T-helper 17 cell (primary cell): ENCODE results near the gene COX8C. TPM values are rescaled to one million over a fixed set of nuclear protein-coding genes. Genes with fewer than 3 reads are reported as not detected.

ENCODE experiments used
- ATAC-seq: fragments of 150-1000 bp; cut with Tn5 transposase; 2 replicates; pipeline ENCODE4 v1.10.0; 2021; ENCODE audit warnings: mild to moderate bottlenecking, moderate library complexity
- DNase-seq, 3 donors: peaks; one replicate each; pipeline versions ENCODE4 v3.0.0 to v3.0.0-alpha.2; 2020 to 2021
- H3K9me3 ChIP-seq: one replicate; pipeline ENCODE4 v1.7.0; 2013; ENCODE audit warnings: low read length, mild to moderate bottlenecking; ENCODE audit not compliant: control insufficient read depth, poor library complexity, severe bottlenecking
- H3K27ac Mint-ChIP-seq: one replicate; pipeline ENCODE4 v1.8.0; 2022; ENCODE audit warnings: mild to moderate bottlenecking, moderate library complexity, mixed read lengths
- H3K27me3 Mint-ChIP-seq: one replicate; pipeline ENCODE4 v1.8.0; 2022; ENCODE audit warnings: mixed read lengths
- H3K36me3 Mint-ChIP-seq: one replicate; pipeline ENCODE4 v1.8.0; 2022; ENCODE audit warnings: low read depth, mixed read lengths
- H3K4me1 Mint-ChIP-seq: one replicate; pipeline ENCODE4 v1.8.0; 2022; ENCODE audit warnings: mild to moderate bottlenecking, mixed read lengths
- H3K4me3 Mint-ChIP-seq: one replicate; pipeline ENCODE4 v1.8.0; 2022; ENCODE audit warnings: mild to moderate bottlenecking, moderate library complexity, mixed read lengths
- total RNA-seq, 4 donors: library from RNA in 2 of 4; stranded (reverse) in 2 of 4; gene quantifications; one replicate each; pipeline ENCODE4 v1.2.3 and lab custom pipeline; 2022 to 2026

COX8C gene
- total RNA-seq, 2 donors from 2014 or later, result not detected

- no peak for ATAC-seq
- no peaks in the 10 kb centered on the region for H3K9me3 ChIP-seq
- H3K27me3 Mint-ChIP-seq, result no peaks in the 10 kb centered on the region
- H3K27ac Mint-ChIP-seq, result no peak overlapping the region
- no peak for DNase-seq
- no peak overlapping the region for H3K4me3 Mint-ChIP-seq
- H3K36me3 Mint-ChIP-seq, result peaks cover 2% of the 10 kb centered on the region
- H3K4me1 Mint-ChIP-seq, result peaks cover 29% of the 10 kb centered on the region
Observed at GRCh38 chr14:93315575-93315974, 31.4 kb upstream of the COX8C start.

DNA sequence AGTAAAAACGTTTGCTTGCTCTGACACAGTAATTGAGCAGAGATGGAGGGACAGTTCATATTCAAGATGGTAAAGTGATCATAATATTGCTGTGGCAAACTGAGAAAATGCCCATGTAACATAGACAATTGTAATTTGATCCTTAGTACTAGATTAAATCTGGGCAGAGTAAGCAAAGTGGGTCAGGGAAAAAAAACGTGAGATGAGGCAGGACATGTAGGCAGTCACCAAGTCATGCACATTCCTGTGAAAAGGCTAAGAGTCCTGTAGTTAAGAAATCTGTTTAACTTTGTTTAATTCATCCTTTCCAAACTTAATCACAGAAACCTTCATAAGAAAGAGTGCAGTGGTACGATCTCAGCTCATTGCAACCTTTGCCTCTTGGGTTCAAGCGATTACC, 30.3 kb upstream of the COX8C start:
- ATAC-seq, result no peak
- Mint-ChIP-seq H3K27ac (no peak overlapping the region), H3K4me1 (peaks cover 26% of the 10 kb centered on the region), H3K27me3 (no peaks in the 10 kb centered on the region), H3K4me3 (no peak overlapping the region), H3K36me3 (peaks cover 2% of the 10 kb centered on the region)
- DNase-seq, result no peak
- no peaks in the 10 kb centered on the region for H3K9me3 ChIP-seq

GRCh38 chr14:93317210-93317874, 29.6 kb upstream of the COX8C start:
- no peaks in the 10 kb centered on the region for H3K9me3 ChIP-seq
- H3K36me3 Mint-ChIP-seq, result peaks cover 2% of the 10 kb centered on the region
- no peak overlapping the region for H3K27ac Mint-ChIP-seq
- no peak overlapping the region for H3K4me3 Mint-ChIP-seq
- ATAC-seq, result no peak
- H3K27me3 Mint-ChIP-seq, result no peaks in the 10 kb centered on the region
- peaks cover 27% of the 10 kb centered on the region for H3K4me1 Mint-ChIP-seq
- DNase-seq, result no peak

DNA sequence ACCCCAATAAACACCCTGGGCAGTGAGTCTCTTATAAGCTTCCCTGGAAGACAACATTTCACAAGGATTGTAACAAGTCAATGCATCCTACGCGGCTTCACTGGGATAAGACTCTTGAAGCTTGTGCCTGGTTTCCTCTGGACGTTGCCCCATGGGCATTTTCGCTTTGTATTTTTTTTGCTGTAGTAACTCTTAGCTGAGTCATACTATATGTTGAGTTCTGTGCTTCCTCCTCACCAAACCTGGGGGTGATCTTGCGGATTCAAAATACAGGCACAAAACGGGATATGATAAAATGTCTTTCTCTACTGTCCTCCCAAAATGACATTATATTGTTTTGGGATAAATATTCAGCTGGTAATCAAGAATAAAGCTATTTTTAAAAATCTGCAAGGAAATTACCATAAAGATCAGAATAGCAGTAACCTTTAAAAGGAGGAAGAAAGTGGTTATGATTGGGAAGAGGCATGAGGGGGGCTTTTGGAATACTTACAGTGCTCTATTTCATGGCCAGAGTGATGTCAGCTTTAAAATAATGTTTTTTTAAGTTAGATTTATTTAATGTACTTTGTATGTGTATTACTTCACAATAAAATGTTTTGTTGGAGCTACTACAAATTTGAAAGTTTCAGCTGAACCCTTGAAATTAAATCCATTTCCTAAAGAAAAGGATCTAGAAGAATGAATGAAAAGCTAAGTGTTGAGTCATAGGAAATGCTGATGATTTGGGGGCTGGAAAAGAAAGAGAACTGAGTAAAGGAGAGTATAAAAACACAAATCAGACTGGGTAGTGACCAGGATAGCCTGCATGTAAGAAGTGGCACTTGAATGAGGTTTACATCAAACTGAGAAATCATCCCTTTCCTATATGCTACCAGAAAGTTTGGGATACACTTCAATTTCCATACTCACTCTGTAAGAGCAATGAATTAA, 28.8 kb upstream of the COX8C start:
- H3K4me1 Mint-ChIP-seq, result peaks cover 25% of the 10 kb centered on the region
- no peak for ATAC-seq

GRCh38 chr14:93318927-93319326, 28.1 kb upstream of the COX8C start:
- DNase-seq (no peak), ATAC-seq (no peak)
- Mint-ChIP-seq H3K27ac (no peak overlapping the region), H3K36me3 (peaks cover 2% of the 10 kb centered on the region), H3K4me3 (peak overlapping the region; percentile 15), H3K27me3 (no peaks in the 10 kb centered on the region), H3K4me1 (peaks cover 32% of the 10 kb centered on the region)
- no peaks in the 10 kb centered on the region for H3K9me3 ChIP-seq

More for the DNA sequence above, 28.8 kb upstream of the COX8C start:
- Mint-ChIP-seq H3K4me3 (no peak overlapping the region), H3K36me3 (peaks cover 2% of the 10 kb centered on the region), H3K27ac (no peak overlapping the region), H3K27me3 (no peaks in the 10 kb centered on the region)
- H3K9me3 ChIP-seq, result no peaks in the 10 kb centered on the region
- DNase-seq, result no peak

DNA sequence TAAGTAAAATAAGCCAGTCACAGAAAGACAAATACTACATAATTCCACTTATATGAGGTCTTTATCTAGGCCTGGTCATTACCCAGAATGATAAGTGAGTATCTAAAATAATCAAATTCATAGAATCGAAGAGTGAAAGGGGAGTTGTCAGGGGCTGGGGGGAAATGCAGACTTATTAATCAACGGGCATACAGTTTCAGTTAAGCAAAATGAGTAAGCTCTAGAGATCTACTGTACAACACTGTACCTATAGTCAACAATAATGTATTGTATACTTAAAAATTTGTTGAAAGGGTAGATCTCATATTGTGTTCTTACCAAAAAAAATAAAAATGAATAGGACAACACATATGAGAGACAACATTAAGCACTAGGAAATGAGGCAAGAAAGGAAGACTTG, 27.5 kb upstream of the COX8C start:
- H3K9me3 ChIP-seq, result no peaks in the 10 kb centered on the region
- Mint-ChIP-seq H3K4me3 (no peak overlapping the region), H3K27ac (no peak overlapping the region), H3K36me3 (peaks cover 2% of the 10 kb centered on the region), H3K4me1 (peaks cover 34% of the 10 kb centered on the region), H3K27me3 (no peaks in the 10 kb centered on the region)
- ATAC-seq (no peak), DNase-seq (no peak)

DNA sequence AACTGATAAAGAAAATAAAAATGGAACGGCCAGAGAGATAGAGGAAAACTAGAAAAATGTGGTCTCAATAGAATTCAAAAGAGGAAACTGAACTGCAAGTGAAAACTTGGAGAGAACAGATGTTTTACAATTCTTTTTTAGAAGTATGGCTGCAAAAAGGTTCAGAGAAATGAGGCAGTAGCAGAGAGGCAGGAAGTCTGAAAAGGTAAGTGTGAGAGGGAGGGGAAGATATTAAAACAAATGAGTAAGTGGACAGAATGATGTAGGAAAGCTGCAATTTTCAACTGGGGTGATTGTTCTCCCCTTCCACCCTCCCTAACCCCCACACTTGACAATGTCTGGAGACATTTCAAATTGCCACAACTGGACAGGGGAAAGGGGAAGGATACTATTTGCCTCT, 27.0 kb upstream of the COX8C start:
- ATAC-seq, result no peak
- Mint-ChIP-seq H3K36me3 (peaks cover 5% of the 10 kb centered on the region), H3K4me3 (peak overlapping the region; percentile 63), H3K27ac (no peak overlapping the region), H3K27me3 (no peaks in the 10 kb centered on the region), H3K4me1 (peaks cover 38% of the 10 kb centered on the region)
- no peaks in the 10 kb centered on the region for H3K9me3 ChIP-seq
- no peak for DNase-seq

DNA sequence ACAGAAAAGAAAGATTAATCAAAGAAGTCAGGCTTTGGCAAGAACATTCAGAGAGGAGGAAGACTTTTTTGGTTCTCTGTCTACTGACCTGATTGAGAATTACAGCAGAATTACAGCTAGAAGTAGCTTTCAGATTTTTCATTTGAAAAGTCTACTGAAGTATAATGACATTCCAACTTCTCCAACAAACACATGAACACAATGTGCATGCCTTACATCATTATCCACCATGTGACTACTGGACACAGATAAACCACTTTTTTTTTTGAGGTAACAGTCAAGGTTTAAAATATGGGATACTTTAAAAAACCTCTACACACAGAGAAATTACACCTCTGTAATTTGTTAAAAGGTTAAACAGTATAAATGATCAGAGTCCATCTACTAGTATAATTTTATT, 26.5 kb upstream of the COX8C start:
- no peaks in the 10 kb centered on the region for H3K27me3 Mint-ChIP-seq
- H3K9me3 ChIP-seq, result no peaks in the 10 kb centered on the region
- H3K27ac Mint-ChIP-seq, result peak overlapping the region; percentile 47
- H3K4me3 Mint-ChIP-seq, result no peak overlapping the region
- DNase-seq, result no peak
- peaks cover 5% of the 10 kb centered on the region for H3K36me3 Mint-ChIP-seq
- no peak for ATAC-seq
- peaks cover 41% of the 10 kb centered on the region for H3K4me1 Mint-ChIP-seq

- H3K27me3 Mint-ChIP-seq, result no peaks in the 10 kb centered on the region
- no peak for ATAC-seq
- DNase-seq, result no peak
- H3K4me3 Mint-ChIP-seq, result no peak overlapping the region
- peak overlapping the region; percentile 34 for H3K27ac Mint-ChIP-seq
- H3K4me1 Mint-ChIP-seq, result peaks cover 39% of the 10 kb centered on the region
- peaks cover 3% of the 10 kb centered on the region for H3K36me3 Mint-ChIP-seq
- no peaks in the 10 kb centered on the region for H3K9me3 ChIP-seq
Observed at GRCh38 chr14:93322929-93323599, 23.9 kb upstream of the COX8C start.

DNA sequence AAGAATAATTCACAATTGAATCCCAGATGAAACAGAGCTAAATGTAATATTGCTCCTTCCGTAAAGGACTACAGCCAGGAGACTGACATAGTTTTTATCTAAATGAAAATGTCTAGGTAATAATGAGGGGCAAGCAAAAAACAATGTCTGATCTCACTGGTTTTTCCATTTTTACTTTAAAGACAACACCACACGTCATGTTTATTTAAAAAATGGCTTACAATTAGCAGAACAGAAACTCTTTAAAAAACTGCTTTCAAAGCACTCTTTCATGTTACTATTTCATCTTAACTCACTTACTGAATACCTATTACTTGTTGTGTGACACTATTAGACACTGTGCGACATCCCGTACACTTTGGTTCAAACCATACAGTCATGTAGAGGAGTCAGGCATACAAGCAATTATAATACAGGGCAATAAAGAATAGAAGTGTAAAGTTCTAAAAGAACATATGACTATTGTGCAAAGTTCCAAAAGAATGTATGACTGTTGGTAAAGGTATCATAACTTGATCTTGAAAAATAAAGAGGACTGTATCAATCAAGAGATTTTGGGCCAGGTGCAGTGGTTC, 23.3 kb upstream of the COX8C start:
- no peak for DNase-seq
- peaks cover 3% of the 10 kb centered on the region for H3K36me3 Mint-ChIP-seq
- peak overlapping the region; percentile 34 for H3K27ac Mint-ChIP-seq
- H3K4me1 Mint-ChIP-seq, result peaks cover 35% of the 10 kb centered on the region
- no peak overlapping the region for H3K4me3 Mint-ChIP-seq
- ATAC-seq, result no peak
- no peaks in the 10 kb centered on the region for H3K27me3 Mint-ChIP-seq
- no peaks in the 10 kb centered on the region for H3K9me3 ChIP-seq

- ATAC-seq (no peak), DNase-seq (no peak)
- Mint-ChIP-seq H3K4me3 (no peak overlapping the region), H3K4me1 (peaks cover 39% of the 10 kb centered on the region), H3K27me3 (no peaks in the 10 kb centered on the region), H3K36me3 (peaks cover 3% of the 10 kb centered on the region), H3K27ac (no peak overlapping the region)
- H3K9me3 ChIP-seq, result no peaks in the 10 kb centered on the region
Observed at GRCh38 chr14:93326196-93326595, 20.8 kb upstream of the COX8C start.

DNA sequence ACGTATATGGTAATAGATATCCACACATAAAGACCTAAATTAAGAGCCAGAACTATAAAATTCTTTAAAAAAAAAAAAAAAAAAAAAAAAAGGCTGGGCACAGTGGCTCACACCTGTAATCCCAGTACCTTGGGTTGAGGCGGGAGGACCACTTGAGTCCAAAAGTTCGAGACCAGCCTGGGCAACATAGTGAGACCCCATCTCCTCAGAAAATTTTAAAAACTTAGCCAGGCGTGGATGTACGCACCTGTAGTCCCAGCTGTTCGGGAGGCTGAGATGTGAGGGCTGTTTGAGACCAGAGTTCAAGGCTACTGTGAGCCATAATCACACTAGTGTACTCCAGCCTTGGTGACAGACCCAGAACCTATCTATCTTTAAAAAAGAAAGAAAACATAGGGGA, 18.4 kb upstream of the COX8C start:
- DNase-seq (no peak), ATAC-seq (no peak)
- no peaks in the 10 kb centered on the region for H3K9me3 ChIP-seq
- peaks cover 3% of the 10 kb centered on the region for H3K36me3 Mint-ChIP-seq
- H3K27ac Mint-ChIP-seq, result no peak overlapping the region
- peaks cover 41% of the 10 kb centered on the region for H3K4me1 Mint-ChIP-seq
- H3K27me3 Mint-ChIP-seq, result no peaks in the 10 kb centered on the region
- H3K4me3 Mint-ChIP-seq, result no peak overlapping the region
